Activated naive CD4-positive, alpha-beta T cell treated with anti-CD3 and anti-CD28 coated beads, Interleukin-2, amount 50 U/mL, for 24 hours (primary cell): Measurements from ENCODE around the gene IRAK1BP1.
"Not testable (repeated sequence)": the region's sequence is repeated elsewhere in the genome, so short reads cannot be mapped to it uniquely, and the experiment has no call there.

ENCODE experiments used
- H3K27ac Mint-ChIP-seq: one replicate; pipeline ENCODE4 v1.8.0; 2021; ENCODE audit warnings: mild to moderate bottlenecking, mixed read lengths
- H3K27me3 Mint-ChIP-seq: one replicate; pipeline ENCODE4 v1.8.0; 2021; ENCODE audit warnings: mixed read lengths
- H3K36me3 Mint-ChIP-seq: one replicate; pipeline ENCODE4 v1.8.0; 2021; ENCODE audit warnings: mixed read lengths
- H3K4me1 Mint-ChIP-seq: one replicate; pipeline ENCODE4 v1.8.0; 2021; ENCODE audit warnings: mixed read lengths
- H3K4me3 Mint-ChIP-seq: one replicate; pipeline ENCODE4 v1.8.0; 2021; ENCODE audit warnings: mild to moderate bottlenecking, mixed read lengths
- H3K9me3 Mint-ChIP-seq: one replicate; pipeline ENCODE4 v1.8.0; 2021; ENCODE audit warnings: mixed read lengths

Gene IRAK1BP1

GRCh38 chr6:78921168-78921567, 53.8 kb downstream of the IRAK1BP1 start:
- not testable (repeated sequence) for H3K27me3 Mint-ChIP-seq, H3K4me1 Mint-ChIP-seq, H3K27ac Mint-ChIP-seq, H3K4me3 Mint-ChIP-seq, H3K36me3 Mint-ChIP-seq
- peaks cover 32% of the 10 kb centered on the region for H3K9me3 Mint-ChIP-seq

- no peak overlapping the region for H3K27ac Mint-ChIP-seq
- H3K4me1 Mint-ChIP-seq, result no peaks in the 10 kb centered on the region
- peaks cover 35% of the 10 kb centered on the region for H3K9me3 Mint-ChIP-seq
- H3K4me3 Mint-ChIP-seq, result no peak overlapping the region
- no peaks in the 10 kb centered on the region for H3K27me3 Mint-ChIP-seq
- H3K36me3 Mint-ChIP-seq, result no peaks in the 10 kb centered on the region
These were observed 58.0 kb downstream of the IRAK1BP1 start for GRCh38 chr6:78925317-78925716.

GRCh38 chr6:78935553-78935952, 68.2 kb downstream of the IRAK1BP1 start:
- Mint-ChIP-seq H3K36me3 (peaks cover 6% of the 10 kb centered on the region), H3K27ac (no peak overlapping the region), H3K27me3 (no peaks in the 10 kb centered on the region)

GRCh38 chr6:78936515-78936914, 69.2 kb downstream of the IRAK1BP1 start:
- Mint-ChIP-seq H3K4me3 (no peak overlapping the region), H3K27ac (no peak overlapping the region), H3K4me1 (no peaks in the 10 kb centered on the region), H3K9me3 (no peaks in the 10 kb centered on the region), H3K27me3 (no peaks in the 10 kb centered on the region), H3K36me3 (peaks cover 13% of the 10 kb centered on the region)

More at GRCh38 chr6:78935553-78935952, 68.2 kb downstream of the IRAK1BP1 start:
- Mint-ChIP-seq H3K9me3 (no peaks in the 10 kb centered on the region), H3K4me1 (no peaks in the 10 kb centered on the region), H3K4me3 (no peak overlapping the region)

GRCh38 chr6:78942446-78942845, 75.1 kb downstream of the IRAK1BP1 start:
- Mint-ChIP-seq H3K4me3 (no peak overlapping the region), H3K27ac (no peak overlapping the region), H3K9me3 (no peaks in the 10 kb centered on the region), H3K27me3 (no peaks in the 10 kb centered on the region), H3K36me3 (peaks cover 28% of the 10 kb centered on the region), H3K4me1 (no peaks in the 10 kb centered on the region)

- H3K36me3 Mint-ChIP-seq, result peaks cover 50% of the 10 kb centered on the region
These were observed 80.2 kb downstream of the IRAK1BP1 start for GRCh38 chr6:78947529-78947928.

GRCh38 chr6:78947962-78948361, 80.6 kb downstream of the IRAK1BP1 start:
- Mint-ChIP-seq H3K27me3 (no peaks in the 10 kb centered on the region), H3K4me1 (no peaks in the 10 kb centered on the region), H3K4me3 (no peak overlapping the region), H3K27ac (no peak overlapping the region), H3K36me3 (peaks cover 53% of the 10 kb centered on the region), H3K9me3 (peaks cover 14% of the 10 kb centered on the region)

More at GRCh38 chr6:78947529-78947928, 80.2 kb downstream of the IRAK1BP1 start:
- Mint-ChIP-seq H3K4me1 (no peaks in the 10 kb centered on the region), H3K4me3 (no peak overlapping the region), H3K27ac (no peak overlapping the region), H3K27me3 (no peaks in the 10 kb centered on the region), H3K9me3 (peaks cover 10% of the 10 kb centered on the region)

- H3K27ac Mint-ChIP-seq, result no peak overlapping the region
- peaks cover 14% of the 10 kb centered on the region for H3K9me3 Mint-ChIP-seq
- H3K27me3 Mint-ChIP-seq, result no peaks in the 10 kb centered on the region
- no peaks in the 10 kb centered on the region for H3K4me1 Mint-ChIP-seq
- peaks cover 56% of the 10 kb centered on the region for H3K36me3 Mint-ChIP-seq
- no peak overlapping the region for H3K4me3 Mint-ChIP-seq
These were observed 81.4 kb downstream of the IRAK1BP1 start for GRCh38 chr6:78948785-78949184.

GRCh38 chr6:78952362-78952761, 85.0 kb downstream of the IRAK1BP1 start:
- Mint-ChIP-seq H3K27me3 (no peaks in the 10 kb centered on the region), H3K4me3 (no peak overlapping the region), H3K9me3 (peaks cover 14% of the 10 kb centered on the region), H3K27ac (no peak overlapping the region), H3K4me1 (no peaks in the 10 kb centered on the region), H3K36me3 (peaks cover 63% of the 10 kb centered on the region)
